ENCODE data around the gene GLE1. TPM values are rescaled to one million over a fixed set of nuclear protein-coding genes. Genes with fewer than 3 reads are reported as not detected.

Gene GLE1
- total RNA-seq, 2 donors from 2014 or later = 15.6 to 21.7 TPM

GRCh38 chr9:128552153-128552743, 47.7 kb downstream of the GLE1 start, which contains the start of gene SPTAN1:
Gene SPTAN1, plus strand, starts transcription at chr9:128552587. Its CDS starts 14,154 bp downstream, at chr9:128566741.
- Histone ChIP-seq H3K27me3 (replicated peaks; ENCODE audit: insufficient read depth) (no peaks in the 10 kb centered on the region), H3K27ac (peak within 1 kb of the TSS; percentile 94 to 95), H3K9me3 (no peaks in the 10 kb centered on the region), H3K4me1 (ENCODE audit: control insufficient read depth in 1 of 2, low read depth in 2 of 2) (peaks cover 31 to 58% of the 10 kb centered on the region in 2 donors), H3K4me3 (peak within 1 kb of the TSS; percentile 97), H3K36me3 (no peaks in the 10 kb centered on the region)
- ATAC-seq (ENCODE audit: insufficient number of reproducible peaks, low FRiP score, low read depth) (peak; percentile 75), DNase-seq (ENCODE audit: low spot score) (peak; percentile 60)
- TF ChIP-seq, protein P1, sequence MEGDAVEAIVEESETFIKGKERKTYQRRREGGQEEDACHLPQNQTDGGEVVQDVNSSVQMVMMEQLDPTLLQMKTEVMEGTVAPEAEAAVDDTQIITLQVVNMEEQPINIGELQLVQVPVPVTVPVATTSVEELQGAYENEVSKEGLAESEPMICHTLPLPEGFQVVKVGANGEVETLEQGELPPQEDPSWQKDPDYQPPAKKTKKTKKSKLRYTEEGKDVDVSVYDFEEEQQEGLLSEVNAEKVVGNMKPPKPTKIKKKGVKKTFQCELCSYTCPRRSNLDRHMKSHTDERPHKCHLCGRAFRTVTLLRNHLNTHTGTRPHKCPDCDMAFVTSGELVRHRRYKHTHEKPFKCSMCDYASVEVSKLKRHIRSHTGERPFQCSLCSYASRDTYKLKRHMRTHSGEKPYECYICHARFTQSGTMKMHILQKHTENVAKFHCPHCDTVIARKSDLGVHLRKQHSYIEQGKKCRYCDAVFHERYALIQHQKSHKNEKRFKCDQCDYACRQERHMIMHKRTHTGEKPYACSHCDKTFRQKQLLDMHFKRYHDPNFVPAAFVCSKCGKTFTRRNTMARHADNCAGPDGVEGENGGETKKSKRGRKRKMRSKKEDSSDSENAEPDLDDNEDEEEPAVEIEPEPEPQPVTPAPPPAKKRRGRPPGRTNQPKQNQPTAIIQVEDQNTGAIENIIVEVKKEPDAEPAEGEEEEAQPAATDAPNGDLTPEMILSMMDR (IDR thresholded peaks at IDR 0.05) = peak; percentile 32

DNA sequence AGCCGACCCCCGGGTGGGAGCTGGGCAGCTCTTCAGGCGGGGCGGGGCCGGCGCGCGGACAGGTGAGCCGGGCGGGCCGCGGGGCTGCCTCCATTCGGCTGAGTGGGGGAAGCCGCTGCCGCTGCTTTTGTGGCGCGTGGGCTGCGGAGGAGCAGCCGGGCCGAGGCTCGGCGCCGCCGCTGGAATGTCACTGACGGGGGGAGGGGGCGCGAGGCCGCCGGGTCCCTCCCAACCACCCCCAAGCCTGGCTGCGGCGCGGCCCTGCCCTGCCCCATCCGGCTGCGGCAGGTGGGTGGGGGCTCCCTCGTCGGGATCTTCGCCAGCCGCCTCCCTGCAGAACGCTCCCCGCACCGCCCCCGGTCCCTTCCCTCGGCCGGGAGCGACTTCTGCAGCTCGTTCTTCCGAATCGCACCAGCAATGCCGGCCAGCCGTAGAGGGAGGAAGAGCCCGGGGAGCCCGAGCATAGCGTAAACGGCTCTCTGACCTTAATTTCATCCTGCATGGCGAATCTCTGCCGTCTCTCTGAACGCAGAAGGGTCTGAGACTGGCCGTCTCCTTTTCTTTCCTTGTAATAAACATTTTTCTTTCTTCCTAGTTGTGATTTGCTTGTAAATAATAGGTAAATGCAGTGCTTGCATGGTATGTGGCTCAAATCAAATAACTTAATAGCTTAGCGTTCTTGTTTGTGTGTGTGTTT, 48.4 kb downstream of the GLE1 start:
- Histone ChIP-seq H3K4me1 (ENCODE audit: control insufficient read depth in 1 of 2, low read depth in 2 of 2) (peaks cover 31 to 63% of the 10 kb centered on the region in 2 donors), H3K27ac (peak overlapping the region; percentile 94 to 95), H3K9me3 (no peaks in the 10 kb centered on the region), H3K4me3 (peak overlapping the region; percentile 97), H3K36me3 (no peaks in the 10 kb centered on the region), H3K27me3 (replicated peaks; ENCODE audit: insufficient read depth) (no peaks in the 10 kb centered on the region)
- peak; percentile 4 for ATAC-seq (ENCODE audit: insufficient number of reproducible peaks, low FRiP score, low read depth)
- TF ChIP-seq, protein P1 (IDR thresholded peaks at IDR 0.05) = no peak
- DNase-seq (ENCODE audit: low spot score) = no peak

- ATAC-seq (ENCODE audit: insufficient number of reproducible peaks, low FRiP score, low read depth) (no peak), DNase-seq (ENCODE audit: low spot score) (no peak)
- Histone ChIP-seq H3K4me3 (peak overlapping the region; percentile 97), H3K4me1 (ENCODE audit: control insufficient read depth in 1 of 2, low read depth in 2 of 2) (peaks cover 39 to 71% of the 10 kb centered on the region in 2 donors), H3K36me3 (no peaks in the 10 kb centered on the region), H3K27ac (peak overlapping the region; percentile 94 to 95), H3K27me3 (replicated peaks; ENCODE audit: insufficient read depth) (no peaks in the 10 kb centered on the region), H3K9me3 (no peaks in the 10 kb centered on the region)
- TF ChIP-seq, protein P1 (IDR thresholded peaks at IDR 0.05) = no peak
These were observed 49.2 kb downstream of the GLE1 start for GRCh38 chr9:128553728-128554127.

GRCh38 chr9:128554155-128554862, 49.8 kb downstream of the GLE1 start:
- TF ChIP-seq, protein P1 (IDR thresholded peaks at IDR 0.05) = no peak
- Histone ChIP-seq H3K4me1 (ENCODE audit: control insufficient read depth in 1 of 2, low read depth in 2 of 2) (peaks cover 45 to 77% of the 10 kb centered on the region in 2 donors), H3K9me3 (no peaks in the 10 kb centered on the region), H3K36me3 (no peaks in the 10 kb centered on the region), H3K27me3 (replicated peaks; ENCODE audit: insufficient read depth) (no peaks in the 10 kb centered on the region), H3K27ac (peak overlapping the region; percentile 94 to 95), H3K4me3 (peak overlapping the region; percentile 97)
- no peak for DNase-seq (ENCODE audit: low spot score)
- ATAC-seq (ENCODE audit: insufficient number of reproducible peaks, low FRiP score, low read depth) = no peak

DNA sequence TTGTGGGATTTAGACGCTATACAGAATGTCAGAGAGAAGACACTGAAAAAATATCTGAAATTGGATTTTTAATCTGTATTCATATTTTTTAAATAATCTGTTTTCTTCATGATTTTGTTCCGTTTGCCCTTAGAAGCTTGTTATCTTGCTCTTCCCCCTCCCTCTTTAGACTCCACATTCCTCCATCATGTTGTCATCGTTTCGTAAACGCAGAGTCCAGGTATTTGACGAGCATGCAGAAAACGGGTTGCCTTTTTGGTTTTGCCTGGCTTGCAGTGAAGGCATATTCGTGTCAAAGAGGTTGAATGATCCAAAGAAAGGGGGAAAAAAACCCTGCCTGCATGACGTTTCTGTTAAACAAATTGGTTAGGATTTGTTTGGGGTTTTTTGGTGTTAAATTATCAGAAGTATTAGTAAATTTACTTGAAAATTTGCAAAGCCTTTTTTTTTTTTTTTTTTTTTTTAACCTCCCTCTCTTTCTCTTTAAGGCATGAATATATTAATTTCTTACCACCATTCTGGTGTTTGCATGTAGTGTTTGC, 50.7 kb downstream of the GLE1 start:
- peak overlapping the region; percentile 97 for H3K4me3 ChIP-seq
- H3K27ac ChIP-seq = peak overlapping the region; percentile 94 to 95
- peaks cover 48 to 79% of the 10 kb centered on the region in 2 donors for H3K4me1 ChIP-seq (ENCODE audit: control insufficient read depth in 1 of 2, low read depth in 2 of 2)

More for the DNA sequence above, 50.7 kb downstream of the GLE1 start:
- Histone ChIP-seq H3K9me3 (no peaks in the 10 kb centered on the region), H3K36me3 (no peaks in the 10 kb centered on the region), H3K27me3 (replicated peaks; ENCODE audit: insufficient read depth) (no peaks in the 10 kb centered on the region)
- TF ChIP-seq, protein P1 (IDR thresholded peaks at IDR 0.05) = no peak
- ATAC-seq (ENCODE audit: insufficient number of reproducible peaks, low FRiP score, low read depth) (no peak), DNase-seq (ENCODE audit: low spot score) (no peak)

Data from thoracic aorta (tissue), 2 donors.